GM12878 (cell line): ENCODE measurements around the gene GABRR3.

Source experiments
- CEBPB ChIP-seq, 2 experiments: fragments of 150-350 bp in 1 of 2; IDR thresholded peaks; 2 replicates each; pipeline ENCODE4 v1.6.1; 2012 to 2014; ENCODE audit warnings: low read depth in 2 of 2, low read length in 2 of 2, borderline replicate concordance in 1 of 2, inconsistent platforms in 1 of 2
- CTCF ChIP-seq, 3 experiments: IDR thresholded peaks in 2 of 3; conservative IDR thresholded peaks in 1 of 3; 2 replicates each; pipeline ENCODE4 v1.5.1; 2011; ENCODE audit warnings: low read depth in 3 of 3, low read length in 3 of 3, mild to moderate bottlenecking in 3 of 3, control low read depth in 2 of 3, moderate library complexity in 2 of 3, inconsistent platforms in 1 of 3, mixed read lengths in 1 of 3; ENCODE audit not compliant: control insufficient read depth in 2 of 3, insufficient read depth in 1 of 3; ENCODE audit errors: extremely low read depth in 1 of 3
- EP300 ChIP-seq, 2 experiments: fragments of 150-350 bp in 1 of 2; IDR thresholded peaks; 2 replicates each; pipeline ENCODE4 v1.6.1; 2011 to 2012; ENCODE audit warnings: low read depth in 2 of 2, low read length in 2 of 2, borderline replicate concordance in 1 of 2, improper control_type of control experiment in 1 of 2, inconsistent platforms in 1 of 2; ENCODE audit not compliant: control insufficient read depth in 1 of 2
- IRF3 ChIP-seq: fragments of 450-650 bp; IDR thresholded peaks from 2 replicates; pipeline ENCODE4 v1.6.1; 2014; ENCODE audit warnings: mild to moderate bottlenecking
- NFYB ChIP-seq: IDR thresholded peaks from 2 replicates; pipeline ENCODE4 v1.6.1; 2011; ENCODE audit warnings: low read depth, mild to moderate bottlenecking, low read length, improper control_type of control experiment, moderate library complexity; ENCODE audit not compliant: insufficient read depth
- PBX3 ChIP-seq: IDR thresholded peaks from 2 replicates; pipeline ENCODE4 v1.6.1; 2011; ENCODE audit warnings: mild to moderate bottlenecking, low read depth, low read length, moderate library complexity; ENCODE audit not compliant: insufficient replicate concordance
- POLR2AphosphoS5 ChIP-seq: IDR thresholded peaks from 2 replicates; pipeline ENCODE4 v1.6.1; 2011; ENCODE audit warnings: mild to moderate bottlenecking, low read length, inconsistent platforms
- STAT3 ChIP-seq: IDR thresholded peaks from 2 replicates; pipeline ENCODE4 v1.6.1; 2011; ENCODE audit warnings: low read depth, low read length, improper control_type of control experiment
- SUZ12 ChIP-seq: fragments of 200-600 bp; sonication (generic); IDR thresholded peaks from one replicate; pipeline ENCODE4 v1.6.1; 2018; ENCODE audit warnings: antibody characterized with exemption, mild to moderate bottlenecking; ENCODE audit not compliant: unreplicated experiment
- USF1 ChIP-seq: IDR thresholded peaks from 2 replicates; pipeline ENCODE4 v1.6.1; 2011; ENCODE audit warnings: borderline replicate concordance, low read depth, mild to moderate bottlenecking, moderate library complexity, mixed read lengths, low read length; ENCODE audit not compliant: insufficient read depth; ENCODE audit errors: extremely low read length
- YY1 ChIP-seq: IDR thresholded peaks from 2 replicates; pipeline ENCODE4 v1.6.1; 2011; ENCODE audit warnings: low read depth, mild to moderate bottlenecking, low read length
- ZBTB40 ChIP-seq: fragments of 450-650 bp; IDR thresholded peaks from 2 replicates; pipeline ENCODE4 v1.6.1; 2016; ENCODE audit warnings: mild to moderate bottlenecking, moderate library complexity, borderline replicate concordance
- TF ChIP-seq, protein P1 (sequence below): IDR thresholded peaks from 2 replicates; pipeline ENCODE4 v1.6.1; 2012; ENCODE audit warnings: improper control_type of control experiment, low read depth, low read length; ENCODE audit not compliant: insufficient replicate concordance
- TF ChIP-seq, protein P2 (sequence below): fragments of 450-650 bp; IDR thresholded peaks from 2 replicates; pipeline ENCODE4 v1.6.1; 2017; ENCODE audit warnings: mild to moderate bottlenecking, moderate library complexity

GRCh38 chr3:97994328-97994945 is 40.7 kb downstream of the GABRR3 start:
- no peak for TF ChIP-seq USF1
- no peak for TF ChIP-seq CTCF (IDR thresholded peaks at IDR 0.05 in 2 of 3, conservative IDR thresholded peaks at IDR 0.05 in 1 of 3; ENCODE audit: control insufficient read depth in 2 of 3, extremely low read depth in 1 of 3, insufficient read depth in 1 of 3, low read depth in 3 of 3, low read length in 3 of 3)
- TF ChIP-seq YY1 = no peak
- TF ChIP-seq PBX3 = no peak
- no peak for TF ChIP-seq NFYB
- TF ChIP-seq CEBPB (IDR thresholded peaks at IDR 0.05; ENCODE audit: borderline replicate concordance in 1 of 2, low read depth in 2 of 2, low read length in 2 of 2) = no peak
- no peak for TF ChIP-seq STAT3
- TF ChIP-seq, protein P1, sequence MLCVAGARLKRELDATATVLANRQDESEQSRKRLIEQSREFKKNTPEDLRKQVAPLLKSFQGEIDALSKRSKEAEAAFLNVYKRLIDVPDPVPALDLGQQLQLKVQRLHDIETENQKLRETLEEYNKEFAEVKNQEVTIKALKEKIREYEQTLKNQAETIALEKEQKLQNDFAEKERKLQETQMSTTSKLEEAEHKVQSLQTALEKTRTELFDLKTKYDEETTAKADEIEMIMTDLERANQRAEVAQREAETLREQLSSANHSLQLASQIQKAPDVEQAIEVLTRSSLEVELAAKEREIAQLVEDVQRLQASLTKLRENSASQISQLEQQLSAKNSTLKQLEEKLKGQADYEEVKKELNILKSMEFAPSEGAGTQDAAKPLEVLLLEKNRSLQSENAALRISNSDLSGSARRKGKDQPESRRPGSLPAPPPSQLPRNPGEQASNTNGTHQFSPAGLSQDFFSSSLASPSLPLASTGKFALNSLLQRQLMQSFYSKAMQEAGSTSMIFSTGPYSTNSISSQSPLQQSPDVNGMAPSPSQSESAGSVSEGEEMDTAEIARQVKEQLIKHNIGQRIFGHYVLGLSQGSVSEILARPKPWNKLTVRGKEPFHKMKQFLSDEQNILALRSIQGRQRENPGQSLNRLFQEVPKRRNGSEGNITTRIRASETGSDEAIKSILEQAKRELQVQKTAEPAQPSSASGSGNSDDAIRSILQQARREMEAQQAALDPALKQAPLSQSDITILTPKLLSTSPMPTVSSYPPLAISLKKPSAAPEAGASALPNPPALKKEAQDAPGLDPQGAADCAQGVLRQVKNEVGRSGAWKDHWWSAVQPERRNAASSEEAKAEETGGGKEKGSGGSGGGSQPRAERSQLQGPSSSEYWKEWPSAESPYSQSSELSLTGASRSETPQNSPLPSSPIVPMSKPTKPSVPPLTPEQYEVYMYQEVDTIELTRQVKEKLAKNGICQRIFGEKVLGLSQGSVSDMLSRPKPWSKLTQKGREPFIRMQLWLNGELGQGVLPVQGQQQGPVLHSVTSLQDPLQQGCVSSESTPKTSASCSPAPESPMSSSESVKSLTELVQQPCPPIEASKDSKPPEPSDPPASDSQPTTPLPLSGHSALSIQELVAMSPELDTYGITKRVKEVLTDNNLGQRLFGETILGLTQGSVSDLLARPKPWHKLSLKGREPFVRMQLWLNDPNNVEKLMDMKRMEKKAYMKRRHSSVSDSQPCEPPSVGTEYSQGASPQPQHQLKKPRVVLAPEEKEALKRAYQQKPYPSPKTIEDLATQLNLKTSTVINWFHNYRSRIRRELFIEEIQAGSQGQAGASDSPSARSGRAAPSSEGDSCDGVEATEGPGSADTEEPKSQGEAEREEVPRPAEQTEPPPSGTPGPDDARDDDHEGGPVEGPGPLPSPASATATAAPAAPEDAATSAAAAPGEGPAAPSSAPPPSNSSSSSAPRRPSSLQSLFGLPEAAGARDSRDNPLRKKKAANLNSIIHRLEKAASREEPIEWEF = no peak
- TF ChIP-seq, protein P2, sequence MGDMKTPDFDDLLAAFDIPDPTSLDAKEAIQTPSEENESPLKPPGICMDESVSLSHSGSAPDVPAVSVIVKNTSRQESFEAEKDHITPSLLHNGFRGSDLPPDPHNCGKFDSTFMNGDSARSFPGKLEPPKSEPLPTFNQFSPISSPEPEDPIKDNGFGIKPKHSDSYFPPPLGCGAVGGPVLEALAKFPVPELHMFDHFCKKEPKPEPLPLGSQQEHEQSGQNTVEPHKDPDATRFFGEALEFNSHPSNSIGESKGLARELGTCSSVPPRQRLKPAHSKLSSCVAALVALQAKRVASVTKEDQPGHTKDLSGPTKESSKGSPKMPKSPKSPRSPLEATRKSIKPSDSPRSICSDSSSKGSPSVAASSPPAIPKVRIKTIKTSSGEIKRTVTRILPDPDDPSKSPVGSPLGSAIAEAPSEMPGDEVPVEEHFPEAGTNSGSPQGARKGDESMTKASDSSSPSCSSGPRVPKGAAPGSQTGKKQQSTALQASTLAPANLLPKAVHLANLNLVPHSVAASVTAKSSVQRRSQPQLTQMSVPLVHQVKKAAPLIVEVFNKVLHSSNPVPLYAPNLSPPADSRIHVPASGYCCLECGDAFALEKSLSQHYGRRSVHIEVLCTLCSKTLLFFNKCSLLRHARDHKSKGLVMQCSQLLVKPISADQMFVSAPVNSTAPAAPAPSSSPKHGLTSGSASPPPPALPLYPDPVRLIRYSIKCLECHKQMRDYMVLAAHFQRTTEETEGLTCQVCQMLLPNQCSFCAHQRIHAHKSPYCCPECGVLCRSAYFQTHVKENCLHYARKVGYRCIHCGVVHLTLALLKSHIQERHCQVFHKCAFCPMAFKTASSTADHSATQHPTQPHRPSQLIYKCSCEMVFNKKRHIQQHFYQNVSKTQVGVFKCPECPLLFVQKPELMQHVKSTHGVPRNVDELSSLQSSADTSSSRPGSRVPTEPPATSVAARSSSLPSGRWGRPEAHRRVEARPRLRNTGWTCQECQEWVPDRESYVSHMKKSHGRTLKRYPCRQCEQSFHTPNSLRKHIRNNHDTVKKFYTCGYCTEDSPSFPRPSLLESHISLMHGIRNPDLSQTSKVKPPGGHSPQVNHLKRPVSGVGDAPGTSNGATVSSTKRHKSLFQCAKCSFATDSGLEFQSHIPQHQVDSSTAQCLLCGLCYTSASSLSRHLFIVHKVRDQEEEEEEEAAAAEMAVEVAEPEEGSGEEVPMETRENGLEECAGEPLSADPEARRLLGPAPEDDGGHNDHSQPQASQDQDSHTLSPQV = no peak
- TF ChIP-seq SUZ12 = no peak
- no peak for TF ChIP-seq POLR2AphosphoS5
- TF ChIP-seq IRF3 = no peak
- no peak for TF ChIP-seq EP300 (IDR thresholded peaks at IDR 0.05; ENCODE audit: borderline replicate concordance in 1 of 2, control insufficient read depth in 1 of 2, low read depth in 2 of 2, low read length in 2 of 2)
- no peak for TF ChIP-seq ZBTB40
